Liver (tissue), 3 donors: ENCODE results near the gene BNC2.

Source experiments
- ATF3 ChIP-seq: IDR thresholded peaks from 2 replicates; pipeline ENCODE4 v1.6.1; 2016; ENCODE audit warnings: antibody characterized with exemption
- CTCF ChIP-seq: fragments of 150-350 bp; IDR thresholded peaks from 2 replicates; pipeline ENCODE4 v1.5.1; 2017; ENCODE audit warnings: improper control_type of control experiment, low read depth, low read length; ENCODE audit not compliant: missing input control
- EGR1 ChIP-seq, 2 donors: IDR thresholded peaks; 2 replicates each; pipeline ENCODE4 v1.6.1; 2016 to 2018; ENCODE audit warnings: antibody characterized with exemption in 2 of 2, low read depth in 2 of 2
- GABPA ChIP-seq, 2 donors: IDR thresholded peaks in 1 of 2; conservative IDR thresholded peaks in 1 of 2; 2 replicates each; pipeline ENCODE4 v1.6.1; 2016; ENCODE audit warnings: antibody characterized with exemption in 2 of 2, mild to moderate bottlenecking in 1 of 2, moderate library complexity in 1 of 2
- JUND ChIP-seq, 2 donors: IDR thresholded peaks; 2 replicates each; pipeline ENCODE4 v1.6.1; 2016; ENCODE audit warnings: antibody characterized with exemption in 2 of 2
- MAX ChIP-seq: IDR thresholded peaks from 2 replicates; pipeline ENCODE4 v1.6.1; 2016; ENCODE audit warnings: antibody characterized with exemption
- REST ChIP-seq: IDR thresholded peaks from 2 replicates; pipeline ENCODE4 v1.6.1; 2016; ENCODE audit warnings: antibody characterized with exemption, mild to moderate bottlenecking
- donor health status: healthy.
- donor health status: healthy.

GRCh38 chr9:16705111-16705604 is 165.3 kb downstream of the BNC2 start:
- TF ChIP-seq REST (no peak), CTCF (no peak), EGR1 (IDR thresholded peaks at IDR 0.05; ENCODE audit: low read depth in 2 of 2) (no peak), GABPA (IDR thresholded peaks at IDR 0.05 in 1 of 2, conservative IDR thresholded peaks at IDR 0.05 in 1 of 2) (no peak), JUND (IDR thresholded peaks at IDR 0.05) (no peak), MAX (no peak), ATF3 (no peak)
